ENCODE data around the gene KAT2B.
"Not testable (repeated sequence)": the region's sequence is repeated elsewhere in the genome, so short reads cannot be mapped to it uniquely, and the experiment has no call there.

Gene KAT2B

GRCh38 chr3:20039765-20040547 lies at the start of gene KAT2B:
Gene KAT2B, plus strand, starts transcription at chr3:20040446. Its CDS starts 32 bp downstream, at chr3:20040478.
- DNase-seq (ENCODE audit: low spot score) = peak; percentile 61

- DNase-seq (ENCODE audit: low spot score) = no peak
These were observed 45.5 kb upstream of the KAT2B start for GRCh38 chr3:19994796-19995195.

GRCh38 chr3:19997502-19997901 lies 42.7 kb upstream of the KAT2B start:
- no peak for DNase-seq (ENCODE audit: low spot score)

GRCh38 chr3:20001932-20002331 lies 38.3 kb upstream of the KAT2B start:
- no peak for DNase-seq (ENCODE audit: low spot score)

GRCh38 chr3:20007960-20008359 lies 32.3 kb upstream of the KAT2B start:
- DNase-seq (ENCODE audit: low spot score) = no peak

GRCh38 chr3:20008646-20009045 lies 31.6 kb upstream of the KAT2B start:
- DNase-seq (ENCODE audit: low spot score) = no peak

GRCh38 chr3:20012164-20012563 lies 28.1 kb upstream of the KAT2B start, which contains the start of gene PP2D1:
Gene PP2D1, minus strand, starts transcription at chr3:20012264. Its CDS starts 192 bp downstream, at chr3:20012072.
- no peak for DNase-seq (ENCODE audit: low spot score)

- DNase-seq (ENCODE audit: low spot score) = no peak
These were observed 26.9 kb upstream of the KAT2B start for GRCh38 chr3:20013396-20013795.

- DNase-seq (ENCODE audit: low spot score) = no peak
These were observed 24.7 kb upstream of the KAT2B start for GRCh38 chr3:20015525-20015924.

- DNase-seq (ENCODE audit: low spot score) = not testable (repeated sequence)
These were observed 24.2 kb upstream of the KAT2B start for GRCh38 chr3:20016076-20016475.

- no peak for DNase-seq (ENCODE audit: low spot score)
These were observed 17.2 kb upstream of the KAT2B start for GRCh38 chr3:20022954-20023622.

GRCh38 chr3:20023623-20024405 lies 16.4 kb upstream of the KAT2B start:
- DNase-seq (ENCODE audit: low spot score) = no peak

- no peak for DNase-seq (ENCODE audit: low spot score)
These were observed 13.1 kb upstream of the KAT2B start for GRCh38 chr3:20027136-20027535.

GRCh38 chr3:20028905-20029331 lies 11.3 kb upstream of the KAT2B start:
- no peak for DNase-seq (ENCODE audit: low spot score)

- not testable (repeated sequence) for DNase-seq (ENCODE audit: low spot score)
These were observed 8.3 kb upstream of the KAT2B start for GRCh38 chr3:20031939-20032338.

GRCh38 chr3:20035019-20035418 lies 5.2 kb upstream of the KAT2B start:
- no peak for DNase-seq (ENCODE audit: low spot score)

- no peak for DNase-seq (ENCODE audit: low spot score)
These were observed 2.8 kb upstream of the KAT2B start for GRCh38 chr3:20037255-20037996.

GRCh38 chr3:20038699-20039465 lies 1.4 kb upstream of the KAT2B start:
- no peak for DNase-seq (ENCODE audit: low spot score)

- no peak for DNase-seq (ENCODE audit: low spot score)
These were observed 831 bp upstream of the KAT2B start for GRCh38 chr3:20039466-20039764.

- peak; percentile 71 for DNase-seq (ENCODE audit: low spot score)
These were observed 426 bp downstream of the KAT2B start for GRCh38 chr3:20040548-20041196.
